GM12892 (cell line): ENCODE data around the gene PTPRN2.

Experiments
- POLR2A ChIP-seq: IDR thresholded peaks from 2 replicates; pipeline ENCODE4 v1.6.1; 2011; ENCODE audit warnings: low read depth, low read length, control low read depth
- POLR2AphosphoS5 ChIP-seq: IDR thresholded peaks from 2 replicates; pipeline ENCODE4 v1.6.1; 2011; ENCODE audit warnings: low read depth, low read length, control low read depth
- TAF1 ChIP-seq: IDR thresholded peaks from 2 replicates; pipeline ENCODE4 v1.6.1; 2011; ENCODE audit warnings: low read depth, mild to moderate bottlenecking, control low read depth, low read length, borderline replicate concordance

DNA sequence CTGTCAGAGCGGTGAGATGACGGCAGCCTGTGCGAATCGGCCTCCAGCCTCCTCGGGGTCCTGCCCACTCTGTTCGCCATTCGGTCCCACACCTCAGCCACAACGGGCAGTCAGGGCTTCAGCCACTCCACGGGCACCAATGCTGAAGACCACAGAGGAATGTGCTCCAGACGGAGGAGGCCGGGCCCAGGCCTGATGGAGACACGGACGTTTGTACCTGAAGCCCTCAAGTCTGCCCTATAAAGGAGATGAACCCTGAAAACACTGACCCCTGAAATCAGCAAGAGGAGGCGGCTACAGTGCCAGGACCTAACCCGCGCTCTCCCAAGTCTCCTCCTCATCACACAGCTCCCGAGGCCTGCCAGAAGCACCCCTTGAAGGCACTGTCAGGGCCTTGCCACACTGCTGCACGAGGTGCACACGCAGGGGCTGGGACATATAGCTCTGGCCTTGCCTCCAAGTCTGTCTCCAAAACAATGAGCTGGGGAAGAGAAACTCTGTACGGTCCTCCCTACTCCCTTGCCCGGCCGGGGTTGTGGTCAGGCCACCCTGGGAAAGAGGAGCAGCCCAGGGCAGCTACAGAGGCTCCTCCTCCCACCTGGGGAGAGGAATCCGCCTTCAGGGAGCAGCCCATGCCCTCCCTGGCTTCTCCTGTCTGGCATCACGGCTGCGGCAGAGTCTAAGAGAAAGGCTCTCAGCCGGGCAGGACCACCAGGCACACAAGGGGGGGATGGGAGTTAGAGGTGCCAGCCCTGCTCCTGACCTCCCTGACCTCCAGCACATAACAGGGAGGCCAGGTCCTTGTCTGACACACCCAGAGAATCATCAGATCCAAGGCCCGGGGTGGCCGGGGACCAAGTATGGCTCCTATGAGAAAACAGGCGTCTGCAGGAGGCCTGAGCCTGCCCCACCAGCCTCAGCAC is 310.1 kb downstream of the PTPRN2 start:
- TF ChIP-seq POLR2AphosphoS5 = no peak
- TF ChIP-seq POLR2A = no peak
- TF ChIP-seq TAF1 = no peak
